Neural progenitor cell (in vitro differentiated cells): ENCODE data around the gene PRKCA.

Source experiments
- EZH2 ChIP-seq: fragments of 200-600 bp; sonication (generic); IDR thresholded peaks from 2 replicates; pipeline ENCODE4 v1.6.1; 2017; ENCODE audit warnings: antibody characterized with exemption, mild to moderate bottlenecking, moderate library complexity
- TF ChIP-seq, protein P1 (sequence below): fragments of 200-600 bp; sonication (generic); IDR thresholded peaks from 2 replicates; pipeline ENCODE4 v1.5.1; 2017; ENCODE audit warnings: antibody characterized with exemption, mild to moderate bottlenecking

DNA sequence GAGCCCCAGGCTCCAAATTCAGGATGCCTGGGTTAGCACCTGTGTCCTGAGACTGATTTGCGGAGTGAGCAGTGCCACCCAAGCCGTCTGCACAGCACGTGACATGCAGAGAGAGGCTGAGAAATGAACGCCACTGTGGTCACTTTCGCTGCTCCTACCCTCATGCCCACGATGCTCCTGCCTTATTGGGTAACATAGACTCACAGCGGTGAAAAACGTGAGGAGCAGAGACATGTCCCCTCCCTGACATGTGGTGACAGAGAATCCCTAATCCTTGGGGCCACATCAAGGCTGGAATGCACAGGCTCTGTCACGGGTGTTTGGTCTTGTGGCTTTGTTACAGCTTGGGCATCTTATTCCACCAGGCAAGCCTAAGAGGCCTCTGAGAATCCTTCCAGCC, 480.4 kb downstream of the PRKCA start:
- TF ChIP-seq, protein P1, sequence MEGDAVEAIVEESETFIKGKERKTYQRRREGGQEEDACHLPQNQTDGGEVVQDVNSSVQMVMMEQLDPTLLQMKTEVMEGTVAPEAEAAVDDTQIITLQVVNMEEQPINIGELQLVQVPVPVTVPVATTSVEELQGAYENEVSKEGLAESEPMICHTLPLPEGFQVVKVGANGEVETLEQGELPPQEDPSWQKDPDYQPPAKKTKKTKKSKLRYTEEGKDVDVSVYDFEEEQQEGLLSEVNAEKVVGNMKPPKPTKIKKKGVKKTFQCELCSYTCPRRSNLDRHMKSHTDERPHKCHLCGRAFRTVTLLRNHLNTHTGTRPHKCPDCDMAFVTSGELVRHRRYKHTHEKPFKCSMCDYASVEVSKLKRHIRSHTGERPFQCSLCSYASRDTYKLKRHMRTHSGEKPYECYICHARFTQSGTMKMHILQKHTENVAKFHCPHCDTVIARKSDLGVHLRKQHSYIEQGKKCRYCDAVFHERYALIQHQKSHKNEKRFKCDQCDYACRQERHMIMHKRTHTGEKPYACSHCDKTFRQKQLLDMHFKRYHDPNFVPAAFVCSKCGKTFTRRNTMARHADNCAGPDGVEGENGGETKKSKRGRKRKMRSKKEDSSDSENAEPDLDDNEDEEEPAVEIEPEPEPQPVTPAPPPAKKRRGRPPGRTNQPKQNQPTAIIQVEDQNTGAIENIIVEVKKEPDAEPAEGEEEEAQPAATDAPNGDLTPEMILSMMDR = no peak
- no peak for TF ChIP-seq EZH2
